ENCODE measurements around the gene SSH2. TPM values are rescaled to one million over a fixed set of nuclear protein-coding genes. Genes with fewer than 3 reads are reported as not detected.

Gene SSH2
- total and polyA plus RNA-seq, 8 donors, result 8.4 to 19.1 (median 10.3) TPM

- no peak for FAIRE-seq
- no peak for TF ChIP-seq CTCF (IDR thresholded peaks at IDR 0.05)
- Histone ChIP-seq H3K4me3 (peak overlapping the region in 3 of 4 donors; percentile 23 to 45 (median 28)), H3K9me3 (no peaks in the 10 kb centered on the region), H3K27ac (no peak overlapping the region), H3K27me3 (no peaks in the 10 kb centered on the region), H3K4me1 (peaks cover 15 to 25% (median 20%) of the 10 kb centered on the region in 3 donors), H3K36me3 (no peaks in the 10 kb centered on the region)
- intact Hi-C loops (cut with DNase I), result no loop called here
- ATAC-seq, result no peak
- WGBS, 2 donors, result 34% methylated on average over 71 to 85 of the region's 85 CpGs
- DNase-seq, result peak in 3 of 6 donors; percentile 25 to 78 (median 32)
Measured at GRCh38 chr17:29612404-29613280, 317.4 kb downstream of the SSH2 start.

- WGBS, 2 donors, result 91 to 92% methylated on average over 12 of the region's 12 CpGs
- ATAC-seq, result no peak
- Histone ChIP-seq H3K36me3 (no peaks in the 10 kb centered on the region), H3K27me3 (no peaks in the 10 kb centered on the region), H3K4me1 (peaks cover 15 to 21% (median 16%) of the 10 kb centered on the region in 3 donors), H3K27ac (no peak overlapping the region), H3K9me3 (no peaks in the 10 kb centered on the region), H3K4me3 (no peak overlapping the region)
- no peak for FAIRE-seq
- DNase-seq, result no peak
- intact Hi-C loops (cut with DNase I), result no loop called here
- TF ChIP-seq CTCF (IDR thresholded peaks at IDR 0.05), result no peak
Measured at GRCh38 chr17:29612094-29612403, 318.0 kb downstream of the SSH2 start.

GRCh38 chr17:29611351-29612093, 318.5 kb downstream of the SSH2 start:
- H3K27ac ChIP-seq, result no peak overlapping the region
- WGBS, 2 donors, result 92 to 96% methylated on average over 11 of the region's 11 CpGs
- H3K27me3 ChIP-seq, result no peaks in the 10 kb centered on the region
- ATAC-seq, result no peak
- no peak for TF ChIP-seq CTCF (IDR thresholded peaks at IDR 0.05)
- FAIRE-seq, result no peak
- no peaks in the 10 kb centered on the region for H3K9me3 ChIP-seq
- no peaks in the 10 kb centered on the region for H3K36me3 ChIP-seq
- intact Hi-C loops (cut with DNase I), result no loop called here
- H3K4me3 ChIP-seq, result no peak overlapping the region
- peak in 1 of 6 donors; percentile 58 for DNase-seq
- peaks cover 12 to 16% (median 12%) of the 10 kb centered on the region in 3 donors for H3K4me1 ChIP-seq

GRCh38 chr17:29610395-29610794, 319.6 kb downstream of the SSH2 start:
- H3K4me1 ChIP-seq, result peaks cover 3 to 12% (median 11%) of the 10 kb centered on the region in 3 donors
- FAIRE-seq, result no peak
- intact Hi-C loops (cut with DNase I), result no loop called here
- no peaks in the 10 kb centered on the region for H3K27me3 ChIP-seq
- no peak for TF ChIP-seq CTCF (IDR thresholded peaks at IDR 0.05)
- no peak for ATAC-seq
- 72 to 73% methylated on average over 3 of the region's 3 CpGs for WGBS, 2 donors
- H3K27ac ChIP-seq, result no peak overlapping the region
- no peak overlapping the region for H3K4me3 ChIP-seq
- no peaks in the 10 kb centered on the region for H3K36me3 ChIP-seq
- no peaks in the 10 kb centered on the region for H3K9me3 ChIP-seq
- no peak for DNase-seq

Data from pancreas (tissue), 10 donors.